KBM-7 (cell line): Measurements from ENCODE around the gene MRM1.

Source experiments
- DNase-seq: peaks from one replicate; pipeline ENCODE4 v3.0.0-alpha.2; 2015
- in situ Hi-C: fragments of 300-500 bp; cut with MboI; formaldehyde crosslinking; loops from 2 replicates; pipeline ENCODE4 v1.14.3; 2020; ENCODE audit warnings: low sequenced_read_pairs, low pct_unique_long_range_greater_than_20kb, mixed read lengths

Gene MRM1, protein sequence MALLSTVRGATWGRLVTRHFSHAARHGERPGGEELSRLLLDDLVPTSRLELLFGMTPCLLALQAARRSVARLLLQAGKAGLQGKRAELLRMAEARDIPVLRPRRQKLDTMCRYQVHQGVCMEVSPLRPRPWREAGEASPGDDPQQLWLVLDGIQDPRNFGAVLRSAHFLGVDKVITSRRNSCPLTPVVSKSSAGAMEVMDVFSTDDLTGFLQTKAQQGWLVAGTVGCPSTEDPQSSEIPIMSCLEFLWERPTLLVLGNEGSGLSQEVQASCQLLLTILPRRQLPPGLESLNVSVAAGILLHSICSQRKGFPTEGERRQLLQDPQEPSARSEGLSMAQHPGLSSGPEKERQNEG

DNA sequence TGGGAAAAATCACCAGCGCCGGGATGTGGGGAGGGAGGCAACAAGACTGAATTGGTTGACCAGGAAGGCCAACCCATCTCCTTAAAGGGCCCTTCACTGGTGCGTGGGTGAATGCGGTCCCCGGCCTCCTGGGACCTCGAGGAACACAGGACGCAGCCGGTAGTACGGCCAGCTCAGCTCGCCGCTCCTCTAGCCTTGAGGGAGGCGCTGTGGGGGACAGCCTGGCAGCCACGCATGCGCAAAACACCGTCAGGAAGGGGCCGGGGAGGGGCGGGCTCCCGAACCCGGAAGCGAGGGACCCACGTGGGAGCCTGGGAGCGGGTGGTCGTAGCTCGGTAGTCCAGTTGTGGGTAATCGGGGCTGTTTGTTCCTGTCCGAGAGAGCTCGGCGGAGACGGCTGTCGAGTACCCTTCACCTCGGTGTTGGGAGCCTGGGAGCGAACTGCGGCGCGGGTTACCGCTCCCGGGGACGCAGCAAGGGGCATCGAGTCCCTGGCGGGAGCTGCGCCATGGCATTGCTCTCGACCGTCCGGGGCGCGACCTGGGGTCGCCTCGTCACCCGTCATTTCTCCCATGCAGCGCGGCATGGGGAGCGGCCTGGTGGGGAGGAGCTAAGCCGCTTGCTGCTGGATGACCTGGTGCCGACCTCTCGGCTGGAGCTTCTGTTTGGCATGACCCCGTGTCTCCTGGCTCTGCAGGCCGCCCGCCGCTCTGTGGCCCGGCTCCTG is at the start of gene MRM1:
TSS of gene MRM1 (plus strand) at position 281 of the 727 bp plus-strand sequence. CDS start at position 509, 228 bp downstream.
- in situ Hi-C loops, result loop anchor here (25.0 kb wide), 3 partner anchors 461 to 786 kb away; partner anchors contain the start of gene C17orf78

DNA sequence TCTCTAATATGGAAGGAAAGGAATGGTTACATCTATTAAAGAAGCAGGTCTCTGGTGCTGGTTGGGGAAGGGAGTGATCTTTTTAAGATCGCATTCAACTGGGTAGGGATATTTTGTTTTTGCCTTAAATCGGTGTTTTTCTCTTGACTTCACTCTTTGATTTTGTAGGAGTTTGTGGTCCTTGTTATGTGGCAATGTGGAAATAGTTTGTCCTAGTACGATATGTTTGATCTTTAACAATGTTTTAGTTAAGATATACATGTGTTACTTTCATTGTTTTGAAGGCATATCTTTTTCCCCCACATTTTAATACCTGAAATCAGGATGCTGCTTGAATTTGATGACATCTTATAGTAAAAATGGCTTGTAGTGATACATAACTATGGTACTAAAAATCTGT is 47.9 kb upstream of the MRM1 start:
- in situ Hi-C loops, result no loop called here

More for the DNA sequence above, at the start of gene MRM1:
- peak; percentile 95 for DNase-seq

DNA sequence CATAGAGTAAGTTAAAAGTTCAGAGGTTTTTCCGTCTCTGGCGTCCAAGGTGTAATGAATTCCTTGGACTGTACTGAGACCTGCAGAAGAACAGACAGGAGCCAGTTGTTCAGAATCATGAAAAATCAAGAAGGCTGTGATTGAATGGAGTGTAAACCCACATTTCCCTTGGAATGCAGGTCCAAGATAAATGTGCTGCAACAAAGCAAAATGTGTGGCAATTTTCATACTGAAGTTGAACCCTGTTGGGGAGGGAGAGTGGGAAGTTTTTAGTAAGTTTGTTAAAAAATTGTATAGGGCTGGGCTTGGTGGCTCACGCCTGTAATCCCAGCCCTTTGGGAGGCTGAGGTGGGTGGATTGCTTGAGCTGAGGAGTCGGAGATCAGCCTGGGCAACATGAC is 35.3 kb upstream of the MRM1 start:
- in situ Hi-C loops, result no loop called here
- DNase-seq, result no peak

More for the DNA sequence above, 47.9 kb upstream of the MRM1 start:
- no peak for DNase-seq

DNA sequence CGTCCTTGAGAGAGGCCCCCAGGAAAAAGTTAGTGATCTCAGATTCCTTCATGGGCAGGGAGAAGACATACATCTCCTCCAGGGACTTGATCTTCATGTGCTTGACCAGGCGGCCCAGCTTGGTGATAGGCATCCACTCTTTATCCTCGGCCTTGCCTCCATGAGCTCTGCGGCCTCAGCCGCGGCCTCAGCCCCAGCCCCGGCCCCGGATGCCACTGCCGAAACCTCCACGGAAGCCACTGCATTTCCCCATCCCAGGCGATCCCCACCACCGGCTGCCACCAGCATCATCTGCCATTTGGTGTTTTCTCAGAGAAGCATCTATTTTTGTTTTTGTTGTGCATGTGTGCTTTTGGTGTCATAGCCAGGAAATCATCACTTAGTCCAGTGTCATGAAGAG is 26.4 kb upstream of the MRM1 start:
- in situ Hi-C loops, result no loop called here
- no peak for DNase-seq

DNA sequence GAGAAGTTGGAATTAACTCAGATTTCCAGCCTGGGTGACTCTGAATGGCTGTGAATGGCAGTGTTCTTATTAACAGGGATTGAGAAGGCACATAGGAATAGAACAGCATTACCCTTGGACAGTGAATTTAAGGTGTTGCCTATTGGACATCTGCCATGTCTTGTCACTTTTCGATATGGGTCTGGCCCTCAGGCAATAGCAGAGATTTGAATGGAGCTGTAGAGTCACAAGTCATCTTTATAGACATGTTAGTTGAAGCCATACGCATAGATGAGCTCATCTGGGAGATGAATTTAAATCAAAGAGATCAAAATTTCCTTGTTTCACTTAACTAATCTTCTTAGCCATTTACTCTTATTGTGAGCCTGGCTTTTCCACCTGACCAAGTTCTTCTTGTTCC is 24.6 kb upstream of the MRM1 start:
- in situ Hi-C loops, result no loop called here
- DNase-seq, result no peak

DNA sequence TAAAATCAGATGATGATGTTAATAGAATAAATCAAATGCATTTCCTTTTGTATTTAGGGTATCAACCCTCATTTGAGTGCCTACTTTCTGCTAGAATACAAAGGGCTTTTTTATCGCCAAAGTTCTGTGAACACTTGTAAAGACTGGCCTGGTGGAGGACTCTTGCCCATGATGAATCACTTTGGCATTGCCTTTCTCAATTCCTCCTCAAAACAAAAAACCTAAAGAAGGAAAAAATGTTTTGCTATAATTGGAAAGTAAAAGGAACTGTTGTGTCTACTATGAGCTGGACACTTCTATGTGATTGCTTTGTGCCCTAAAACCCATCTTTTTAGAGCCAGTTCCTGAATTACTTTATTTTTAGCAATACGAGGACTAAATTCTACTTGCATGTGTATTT is 22.7 kb upstream of the MRM1 start:
- in situ Hi-C loops, result no loop called here
- no peak for DNase-seq

DNA sequence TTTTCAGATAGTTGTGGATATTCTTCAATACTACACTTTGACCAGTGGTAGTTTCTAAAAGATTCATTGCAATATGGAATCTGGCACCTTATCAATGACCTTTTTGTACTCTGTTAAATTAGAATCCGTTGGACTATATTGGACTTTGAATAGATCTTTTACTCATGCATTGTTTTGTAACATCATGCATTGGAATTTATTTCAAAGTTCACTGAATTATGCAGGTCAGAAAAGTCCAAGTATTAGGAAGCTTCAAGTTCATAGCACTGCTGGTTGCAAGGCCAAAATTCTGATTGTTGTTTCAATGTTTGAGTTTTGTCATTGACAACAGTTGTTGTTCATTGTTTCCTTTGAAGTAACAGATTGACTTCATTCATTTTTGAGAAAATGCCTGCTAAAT is 17.6 kb upstream of the MRM1 start:
- in situ Hi-C loops, result no loop called here

DNA sequence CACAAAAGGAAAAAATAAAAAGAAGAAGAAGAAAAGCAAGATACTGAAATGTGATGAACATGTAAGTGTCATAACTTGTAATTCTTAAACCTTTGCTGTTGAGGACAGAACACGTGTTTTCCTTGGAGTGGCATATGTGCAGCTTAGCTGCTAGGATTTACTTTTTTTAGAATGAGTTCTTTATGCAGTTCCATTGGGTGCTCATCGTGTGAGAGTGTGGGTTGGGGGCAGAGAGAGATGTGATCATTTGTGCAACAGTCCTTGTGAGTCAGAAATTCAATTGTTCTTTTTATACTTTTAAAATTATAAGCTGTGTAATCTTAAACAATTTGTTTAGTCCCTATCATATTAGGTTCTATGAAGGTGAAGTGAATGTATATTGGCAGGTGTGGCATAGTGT is 15.2 kb upstream of the MRM1 start:
- in situ Hi-C loops, result no loop called here
- DNase-seq, result no peak

More for the DNA sequence above, 17.6 kb upstream of the MRM1 start:
- DNase-seq, result no peak

DNA sequence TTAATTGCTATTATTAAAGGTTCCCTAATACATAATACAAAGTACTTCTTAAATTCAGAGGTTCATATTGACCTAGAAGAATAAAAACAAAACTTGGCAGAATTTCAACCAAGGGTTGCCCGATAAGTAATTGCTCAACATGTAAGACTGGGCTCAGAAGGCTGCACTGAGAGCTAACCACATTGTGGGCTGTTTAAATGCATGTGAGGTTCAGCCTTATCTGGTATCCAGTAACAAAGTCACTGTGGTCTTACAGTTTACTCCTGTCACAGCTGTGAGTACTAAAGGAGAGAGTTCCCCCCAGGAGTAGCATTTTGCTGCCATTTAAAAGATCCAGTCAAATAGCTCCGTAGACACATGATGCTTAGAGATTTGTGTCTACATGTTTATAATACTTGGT is 11.3 kb upstream of the MRM1 start:
- in situ Hi-C loops, result no loop called here
- peak; percentile 64 for DNase-seq

DNA sequence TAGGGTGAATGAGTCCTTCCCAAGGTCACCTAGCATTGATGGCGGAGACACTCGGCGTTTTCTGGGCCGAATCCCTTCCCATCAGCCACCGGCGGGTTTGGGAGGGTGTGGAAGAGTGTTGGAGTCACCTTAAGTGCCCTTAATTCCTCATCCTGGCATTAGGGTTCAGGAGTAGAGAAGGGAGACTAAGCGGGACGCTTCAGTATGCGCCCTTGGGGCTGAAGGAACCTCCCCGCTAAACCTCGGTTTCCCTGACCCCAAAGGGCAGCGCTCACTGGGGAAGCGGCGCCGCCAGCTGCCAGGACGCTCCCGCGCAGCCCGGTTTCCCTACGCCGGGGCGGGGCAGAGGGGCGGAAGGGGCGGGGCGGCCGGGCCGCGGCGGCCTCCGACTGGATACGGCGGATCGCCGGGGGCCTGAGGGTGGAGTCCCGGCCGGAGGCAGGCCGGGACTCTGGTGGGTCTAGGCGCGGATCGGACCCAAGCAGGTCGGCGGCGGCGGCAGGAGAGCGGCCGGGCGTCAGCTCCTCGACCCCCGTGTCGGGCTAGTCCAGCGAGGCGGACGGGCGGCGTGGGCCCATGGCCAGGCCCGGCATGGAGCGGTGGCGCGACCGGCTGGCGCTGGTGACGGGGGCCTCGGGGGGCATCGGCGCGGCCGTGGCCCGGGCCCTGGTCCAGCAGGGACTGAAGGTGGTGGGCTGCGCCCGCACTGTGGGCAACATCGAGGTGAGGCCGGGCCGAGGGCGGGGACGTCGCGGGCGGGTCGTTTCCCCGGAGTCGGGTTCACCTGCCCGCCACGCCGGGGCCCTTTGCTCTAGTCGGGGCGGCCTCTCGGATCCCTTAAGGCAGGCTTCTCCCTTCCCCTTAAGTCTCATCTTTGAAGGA is 9.7 kb upstream of the MRM1 start, which contains the start of gene DHRS11:
TSS of gene DHRS11 (plus strand) at position 446 of the 882 bp plus-strand sequence. CDS start at position 577, 131 bp downstream.
- DNase-seq, result peak; percentile 63
- in situ Hi-C loops, result no loop called here

DNA sequence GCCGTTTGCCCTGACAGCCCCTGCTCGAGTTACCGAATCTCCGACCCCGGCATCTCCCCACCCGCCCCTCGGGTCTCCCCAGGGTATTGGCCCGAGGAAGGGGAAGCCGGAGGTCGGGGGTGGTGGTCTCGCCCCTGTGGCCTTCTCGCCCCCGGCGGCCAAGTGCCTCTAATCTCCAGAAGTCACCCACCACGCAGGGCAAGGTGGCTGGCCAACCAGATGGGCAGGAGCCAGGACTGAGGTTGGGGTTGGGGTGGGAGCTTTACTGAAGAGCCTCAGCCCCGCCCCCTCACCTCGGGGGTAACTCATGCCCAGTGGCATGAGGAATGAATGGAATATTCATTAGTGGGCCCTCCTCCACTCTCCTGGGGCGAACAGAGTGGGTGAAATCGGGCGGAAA is 9.1 kb upstream of the MRM1 start:
- in situ Hi-C loops, result no loop called here
- DNase-seq, result peak; percentile 21

DNA sequence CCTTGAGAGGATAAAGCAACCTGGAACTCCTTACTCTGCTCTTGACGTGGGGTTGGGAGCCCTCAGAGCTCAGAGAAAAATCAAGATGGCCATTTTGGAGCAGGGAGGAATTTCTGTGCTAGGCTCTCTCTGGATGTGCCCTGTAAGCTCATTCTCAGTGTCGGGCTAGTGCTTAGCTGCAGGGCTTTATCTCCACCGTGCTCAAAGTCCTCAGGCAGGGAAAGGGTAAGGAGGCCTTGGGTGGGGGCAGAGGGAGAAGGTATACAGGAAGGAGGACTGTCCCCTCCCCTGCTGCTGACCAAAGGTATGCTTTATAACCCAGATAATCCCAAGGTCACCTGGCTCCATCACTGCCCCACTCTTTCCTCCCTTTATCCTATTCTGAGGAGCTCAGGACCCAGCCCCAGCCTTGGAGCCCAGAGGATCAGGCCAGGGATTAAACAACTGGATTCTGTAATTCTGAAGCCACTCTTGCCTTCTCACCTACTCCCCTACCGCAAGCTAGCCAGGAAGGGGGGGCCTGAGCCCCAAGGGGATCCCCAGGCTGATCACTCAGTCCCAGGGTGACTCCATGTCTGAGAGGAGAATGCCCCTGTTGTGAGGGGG is 8.6 kb upstream of the MRM1 start:
- in situ Hi-C loops, result no loop called here
- no peak for DNase-seq

DNA sequence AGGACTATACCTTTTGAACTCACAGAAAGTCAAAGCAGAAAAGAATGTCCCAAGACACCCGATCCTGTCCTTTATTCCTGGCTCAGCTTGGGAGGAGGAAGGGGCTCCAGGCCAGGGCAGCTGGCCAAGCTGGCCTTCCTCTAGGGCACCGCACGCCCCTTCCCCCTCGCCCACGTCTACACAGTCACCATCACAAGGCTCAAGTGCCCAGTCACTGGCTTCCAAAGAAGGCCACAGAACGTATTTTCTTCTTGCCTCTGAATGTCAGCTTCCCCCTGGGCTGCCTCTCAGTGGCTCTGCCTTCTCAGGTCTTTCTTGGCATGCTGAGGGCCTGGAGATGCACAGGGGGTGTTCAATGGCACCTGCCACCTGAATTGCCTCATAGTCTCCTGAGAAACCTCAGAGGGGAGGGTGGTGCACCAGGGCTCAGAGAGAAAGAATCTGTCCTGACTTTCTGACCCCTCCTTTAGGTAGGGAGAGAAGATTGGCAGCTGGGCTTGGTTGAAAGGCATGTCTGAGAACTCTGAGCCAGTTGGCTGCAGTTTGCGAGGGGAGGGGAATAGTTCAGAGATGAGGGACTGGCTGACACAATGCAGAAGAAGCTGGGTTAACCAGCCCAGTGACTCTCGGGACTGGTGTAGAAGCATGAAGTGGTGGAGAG is 7.6 kb upstream of the MRM1 start:
- in situ Hi-C loops, result no loop called here
- no peak for DNase-seq

DNA sequence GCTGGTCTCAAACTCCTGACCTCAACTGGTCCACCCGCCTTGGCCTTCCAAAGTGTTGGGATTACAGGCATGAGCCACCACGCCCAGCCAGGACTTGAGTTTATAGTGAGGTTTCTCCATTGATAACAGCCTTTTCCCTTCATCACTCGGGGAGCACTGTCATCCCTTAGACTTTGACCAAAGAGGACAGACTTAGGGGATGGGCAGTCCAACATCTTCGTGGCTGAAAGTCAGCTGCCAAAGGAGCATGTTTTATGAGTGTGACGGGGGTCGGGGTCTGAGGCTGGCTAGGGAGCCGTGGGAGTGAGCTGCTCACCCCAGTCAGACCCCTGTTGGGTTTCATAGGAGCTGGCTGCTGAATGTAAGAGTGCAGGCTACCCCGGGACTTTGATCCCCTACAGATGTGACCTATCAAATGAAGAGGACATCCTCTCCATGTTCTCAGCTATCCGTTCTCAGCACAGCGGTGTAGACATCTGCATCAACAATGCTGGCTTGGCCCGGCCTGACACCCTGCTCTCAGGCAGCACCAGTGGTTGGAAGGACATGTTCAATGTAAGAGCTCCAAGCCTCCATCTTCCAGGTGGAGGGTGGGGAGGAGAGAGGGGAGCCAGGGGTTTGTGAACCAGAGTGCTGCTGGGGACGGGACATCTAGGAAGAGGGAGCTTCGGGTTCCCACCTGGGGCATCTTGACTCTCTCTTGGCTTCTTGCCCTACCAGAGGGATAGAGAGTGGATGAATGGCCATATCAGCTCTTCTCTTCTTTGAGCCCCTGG is 6.6 kb upstream of the MRM1 start:
- DNase-seq, result no peak
- in situ Hi-C loops, result no loop called here

DNA sequence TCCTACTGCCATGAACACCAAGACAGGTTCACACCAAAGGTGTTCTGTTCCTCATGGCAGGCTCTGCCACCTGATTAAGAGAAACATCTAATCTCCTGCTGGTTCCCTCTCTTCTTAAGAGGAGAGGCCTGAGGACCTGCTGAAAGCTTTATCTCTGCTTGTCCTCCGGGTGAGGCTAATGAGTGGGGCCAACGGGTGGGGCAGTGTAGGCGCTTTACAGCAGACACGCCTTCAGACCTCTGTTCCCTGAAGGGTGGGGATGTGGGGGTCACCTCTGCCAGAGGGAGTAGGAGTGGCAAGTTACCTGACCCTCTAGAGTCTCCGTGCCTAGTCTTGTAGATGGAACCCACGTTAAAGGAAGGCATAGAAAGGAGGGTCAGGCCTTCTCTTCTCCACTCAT is 4.2 kb upstream of the MRM1 start:
- in situ Hi-C loops, result no loop called here
- DNase-seq, result no peak

DNA sequence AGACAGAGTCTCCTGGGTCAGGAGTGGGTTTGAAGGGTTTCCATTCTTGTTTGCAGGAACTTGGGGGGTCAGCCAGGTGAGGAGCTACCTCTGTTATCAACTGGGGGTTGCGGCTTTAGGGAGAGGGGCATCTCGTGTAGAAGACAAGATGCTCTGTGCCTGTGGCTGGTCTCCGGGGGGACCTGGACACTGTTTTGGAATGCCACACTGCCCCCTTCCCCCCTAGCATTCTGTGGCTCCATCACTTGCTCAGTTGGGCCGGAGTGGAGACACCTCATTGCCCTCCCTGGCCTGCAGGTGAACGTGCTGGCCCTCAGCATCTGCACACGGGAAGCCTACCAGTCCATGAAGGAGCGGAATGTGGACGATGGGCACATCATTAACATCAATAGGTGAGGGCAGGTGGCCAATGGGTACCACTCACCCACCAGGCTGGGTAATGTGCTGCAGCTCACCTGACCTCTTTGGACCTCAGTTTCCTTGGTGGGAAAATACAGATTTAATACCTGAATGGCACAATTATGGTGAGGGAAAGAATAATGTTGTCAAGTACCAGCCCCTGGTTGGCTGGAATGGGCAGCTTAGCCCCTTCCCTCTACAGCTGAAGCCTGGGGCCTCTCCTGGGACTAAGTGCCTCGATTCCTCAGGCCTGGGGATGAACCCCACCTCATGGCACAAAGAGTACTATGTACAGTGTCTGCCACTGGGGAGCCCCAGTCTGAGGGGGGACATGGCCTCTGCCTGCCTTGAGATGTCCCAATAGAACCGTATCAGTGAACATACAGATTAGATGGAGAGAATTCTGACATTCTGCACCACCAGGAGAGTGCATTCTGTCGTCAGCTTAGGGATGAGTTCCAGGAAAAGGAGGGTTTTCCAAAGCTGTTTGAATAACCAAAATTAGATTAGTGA is 3.3 kb upstream of the MRM1 start:
- in situ Hi-C loops, result no loop called here
- no peak for DNase-seq

DNA sequence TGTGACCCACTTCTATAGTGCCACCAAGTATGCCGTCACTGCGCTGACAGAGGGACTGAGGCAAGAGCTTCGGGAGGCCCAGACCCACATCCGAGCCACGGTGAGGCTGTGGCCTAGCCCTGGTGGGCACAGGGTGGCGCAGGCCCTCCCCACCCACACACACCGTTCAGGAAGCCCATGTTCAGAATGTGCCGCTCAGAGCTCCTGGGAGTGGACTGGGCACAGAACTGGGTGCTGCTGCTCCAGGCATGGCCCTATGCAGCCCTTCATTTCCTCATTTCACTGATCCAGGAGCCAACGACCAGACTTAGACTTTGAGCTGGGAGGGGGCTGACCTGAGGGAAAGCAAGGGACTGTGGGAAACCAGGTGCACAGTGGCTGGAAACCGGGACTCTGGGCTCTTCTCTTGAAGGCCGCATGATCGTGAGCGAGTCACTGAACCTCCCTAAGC is 2.4 kb upstream of the MRM1 start:
- in situ Hi-C loops, result no loop called here
- no peak for DNase-seq
